Fibroblast of lung (primary cell): Measurements from ENCODE around the gene PPFIBP2. TPM values are rescaled to one million over a fixed set of nuclear protein-coding genes. Genes with fewer than 3 reads are reported as not detected.

ENCODE experiments used
- DNase-seq, 2 donors: peaks; one replicate each; pipeline versions ENCODE4 v3.0.0 to v3.0.0-alpha.2; 2010; ENCODE audit warnings: low read depth in 2 of 2
- H2AFZ ChIP-seq: 2 replicates; pipeline ENCODE4 v1.5.1; 2012; ENCODE audit warnings: low read length, control low read depth, inconsistent platforms
- H3K27ac ChIP-seq: 2 replicates; pipeline ENCODE4 v1.5.1; 2011; ENCODE audit warnings: low read length, control low read depth; ENCODE audit not compliant: insufficient read depth
- H3K27me3 ChIP-seq: 2 replicates; pipeline ENCODE4 v1.5.1; 2011; ENCODE audit warnings: mild to moderate bottlenecking, low read length; ENCODE audit not compliant: control insufficient read depth, insufficient read depth
- H3K36me3 ChIP-seq: 2 replicates; pipeline ENCODE4 v1.5.1; 2011; ENCODE audit warnings: low read length; ENCODE audit not compliant: control insufficient read depth, insufficient read depth
- H3K4me1 ChIP-seq: 2 replicates; pipeline ENCODE4 v1.5.1; 2011; ENCODE audit warnings: low read length; ENCODE audit not compliant: control insufficient read depth, insufficient read depth; ENCODE audit errors: extremely low read depth
- H3K4me2 ChIP-seq: 2 replicates; pipeline ENCODE4 v1.5.1; 2011; ENCODE audit warnings: low read length, control low read depth; ENCODE audit not compliant: insufficient read depth; ENCODE audit errors: extremely low read depth
- H3K4me3 ChIP-seq, 4 experiments: fragments of 200-600 bp in 1 of 4; sonication (generic) in 1 of 4; replicated peaks in 1 of 4; 2 replicates each; pipeline ENCODE4 v1.5.1; 2011 to 2016; ENCODE audit warnings: low read length in 4 of 4, low read depth in 3 of 4, mild to moderate bottlenecking in 3 of 4, control low read depth in 2 of 4, inconsistent platforms in 1 of 4, mixed read lengths in 1 of 4; ENCODE audit not compliant: insufficient read depth in 1 of 4; ENCODE audit errors: control extremely low read depth in 1 of 4
- H3K79me2 ChIP-seq: 2 replicates; pipeline ENCODE4 v1.5.1; 2012; ENCODE audit warnings: mild to moderate bottlenecking, low read length, inconsistent platforms; ENCODE audit not compliant: control insufficient read depth, insufficient read depth
- H3K9ac ChIP-seq: 2 replicates; pipeline ENCODE4 v1.5.1; 2011; ENCODE audit warnings: mild to moderate bottlenecking, low read length, control low read depth; ENCODE audit not compliant: insufficient read depth
- H3K9me3 ChIP-seq: 2 replicates; pipeline ENCODE4 v1.5.1; 2012; ENCODE audit warnings: low read depth, low read length; ENCODE audit not compliant: control insufficient read depth, insufficient read depth
- H4K20me1 ChIP-seq: 2 replicates; pipeline ENCODE4 v1.5.1; 2011; ENCODE audit warnings: low read length; ENCODE audit not compliant: control insufficient read depth, insufficient read depth; ENCODE audit errors: extremely low read depth
- CTCF ChIP-seq, 2 donors: IDR thresholded peaks in 1 of 2; conservative IDR thresholded peaks in 1 of 2; 1 replicate in 1 of 2; 2 replicates in 1 of 2; pipeline ENCODE4 v1.5.1; 2011 to 2012; ENCODE audit warnings: low read length in 2 of 2, control low read depth in 1 of 2, inconsistent platforms in 1 of 2, low read depth in 1 of 2, mild to moderate bottlenecking in 1 of 2
- EZH2 ChIP-seq: IDR thresholded peaks from 2 replicates; pipeline ENCODE4 v1.5.1; 2012; ENCODE audit warnings: low read length, control low read depth, mild to moderate bottlenecking; ENCODE audit errors: missing control alignments
- polyA plus RNA-seq, 2 donors: library from polyadenylated mRNA; depleted of rRNA in 1 of 2; stranded (reverse) in 1 of 2; unstranded in 1 of 2; fragments of >200 nt; gene quantifications; 2 replicates each; pipeline ENCODE4 v1.2.1, GENCODE V29; 2011 to 2012; ENCODE audit warnings: missing spikeins in 1 of 2
- total RNA-seq: library from RNA; depleted of rRNA; stranded (reverse); fragments of >200 nt; gene quantifications from 2 replicates; pipeline ENCODE4 v1.2.1, GENCODE V29; 2014

PPFIBP2 gene
- total and polyA plus RNA-seq, 2 donors (not counting 1 experiment from before 2014, with no cell fraction given), result 11.4 to 38.8 TPM

GRCh38 chr11:7501894-7502293 lies 11.9 kb upstream of the PPFIBP2 start:
- TF ChIP-seq CTCF (conservative IDR thresholded peaks at IDR 0.05 in 1 of 2, IDR thresholded peaks at IDR 0.05 in 1 of 2; ENCODE audit: low read depth in 1 of 2, low read length in 2 of 2) (no peak), EZH2 (no peak)
- DNase-seq, result no peak
- H2AFZ ChIP-seq, result no peak overlapping the region
- no peak overlapping the region for H3K9ac ChIP-seq
- no peaks in the 10 kb centered on the region for H3K9me3 ChIP-seq
- H3K27me3 ChIP-seq, result no peaks in the 10 kb centered on the region
- no peaks in the 10 kb centered on the region for H3K79me2 ChIP-seq
- H3K4me3 ChIP-seq, result no peak overlapping the region
- no peak overlapping the region for H3K4me2 ChIP-seq
- no peaks in the 10 kb centered on the region for H3K36me3 ChIP-seq
- no peaks in the 10 kb centered on the region for H3K4me1 ChIP-seq
- H4K20me1 ChIP-seq, result no peaks in the 10 kb centered on the region
- no peak overlapping the region for H3K27ac ChIP-seq

- H3K4me2 ChIP-seq, result no peak overlapping the region
- no peaks in the 10 kb centered on the region for H3K4me1 ChIP-seq
- no peak overlapping the region for H3K27ac ChIP-seq
- no peak for DNase-seq
- H3K4me3 ChIP-seq, result no peak overlapping the region
- no peaks in the 10 kb centered on the region for H3K9me3 ChIP-seq
- H3K27me3 ChIP-seq, result no peaks in the 10 kb centered on the region
- no peaks in the 10 kb centered on the region for H3K36me3 ChIP-seq
- H3K9ac ChIP-seq, result no peak overlapping the region
- no peaks in the 10 kb centered on the region for H4K20me1 ChIP-seq
- TF ChIP-seq CTCF (conservative IDR thresholded peaks at IDR 0.05 in 1 of 2, IDR thresholded peaks at IDR 0.05 in 1 of 2; ENCODE audit: low read depth in 1 of 2, low read length in 2 of 2) (no peak), EZH2 (no peak)
- no peaks in the 10 kb centered on the region for H3K79me2 ChIP-seq
- H2AFZ ChIP-seq, result no peak overlapping the region
Observed at GRCh38 chr11:7506243-7506642, 7.6 kb upstream of the PPFIBP2 start.

GRCh38 chr11:7508087-7508486 lies 5.7 kb upstream of the PPFIBP2 start:
- no peaks in the 10 kb centered on the region for H4K20me1 ChIP-seq
- H2AFZ ChIP-seq, result no peak overlapping the region
- H3K36me3 ChIP-seq, result no peaks in the 10 kb centered on the region
- no peak overlapping the region for H3K4me2 ChIP-seq
- DNase-seq, result no peak
- H3K79me2 ChIP-seq, result no peaks in the 10 kb centered on the region
- H3K9me3 ChIP-seq, result no peaks in the 10 kb centered on the region
- no peaks in the 10 kb centered on the region for H3K4me1 ChIP-seq
- H3K9ac ChIP-seq, result no peak overlapping the region
- no peak overlapping the region for H3K27ac ChIP-seq
- H3K4me3 ChIP-seq, result no peak overlapping the region
- TF ChIP-seq EZH2, result no peak
- no peak for TF ChIP-seq CTCF (conservative IDR thresholded peaks at IDR 0.05 in 1 of 2, IDR thresholded peaks at IDR 0.05 in 1 of 2; ENCODE audit: low read depth in 1 of 2, low read length in 2 of 2)
- H3K27me3 ChIP-seq, result no peaks in the 10 kb centered on the region
